DMS153 treated with DMSO at 0.1 percent for 48 hours (cell line): Measurements from ENCODE around the gene NR1D1.

Experiments used
- DNase-seq: peaks from one replicate; lab custom pipeline; 2025; ENCODE audit not compliant: unreplicated experiment; lab: John Stamatoyannopoulos, UW

NR1D1 gene

GRCh38 chr17:40097931-40098845 lies 2.2 kb downstream of the NR1D1 start:
- DNase-seq: no peak

GRCh38 chr17:40097087-40097486 lies 3.3 kb downstream of the NR1D1 start:
- no peak for DNase-seq

- DNase-seq: no peak
These were observed 4.2 kb downstream of the NR1D1 start for GRCh38 chr17:40095944-40096791.

GRCh38 chr17:40095351-40095943 lies 4.9 kb downstream of the NR1D1 start:
- no peak for DNase-seq

- DNase-seq: no peak
These were observed 5.5 kb downstream of the NR1D1 start for GRCh38 chr17:40094874-40095273.

GRCh38 chr17:40093580-40094201 lies 6.7 kb downstream of the NR1D1 start:
- no peak for DNase-seq

- no peak for DNase-seq
These were observed 7.3 kb downstream of the NR1D1 start for GRCh38 chr17:40093005-40093579.

- no peak for DNase-seq
These were observed 7.8 kb downstream of the NR1D1 start for GRCh38 chr17:40092581-40092980.

- DNase-seq: no peak
These were observed 8.5 kb downstream of the NR1D1 start for GRCh38 chr17:40091691-40092397.

- DNase-seq: no peak
These were observed 9.9 kb downstream of the NR1D1 start for GRCh38 chr17:40090237-40091119.

GRCh38 chr17:40089077-40089895 lies 11.1 kb downstream of the NR1D1 start:
- no peak for DNase-seq

- DNase-seq: no peak
These were observed 12.3 kb downstream of the NR1D1 start for GRCh38 chr17:40087903-40088718.

- DNase-seq: no peak
These were observed 13.2 kb downstream of the NR1D1 start for GRCh38 chr17:40087049-40087794.

GRCh38 chr17:40086150-40087044 lies 14.0 kb downstream of the NR1D1 start:
- DNase-seq: peak; percentile 23

- no peak for DNase-seq
These were observed 15.9 kb downstream of the NR1D1 start for GRCh38 chr17:40084477-40084876.

GRCh38 chr17:40079545-40079944 lies 20.8 kb downstream of the NR1D1 start:
- no peak for DNase-seq
